Iris pigment epithelial cell (primary cell): ENCODE measurements around the gene STK36.

Experiments
- DNase-seq: peaks from one replicate; pipeline ENCODE4 v3.0.0-alpha.2; 2011; ENCODE audit warnings: low read depth

STK36 gene

GRCh38 chr2:218720048-218721041, 48.5 kb downstream of the STK36 start:
- no peak for DNase-seq

GRCh38 chr2:218721488-218721887, 49.6 kb downstream of the STK36 start:
- DNase-seq: no peak

GRCh38 chr2:218721934-218722333, 50.0 kb downstream of the STK36 start:
- DNase-seq: no peak

GRCh38 chr2:218722419-218722818, 50.5 kb downstream of the STK36 start:
- no peak for DNase-seq

- DNase-seq: no peak
These were observed 51.2 kb downstream of the STK36 start for GRCh38 chr2:218722876-218723785.

- DNase-seq: no peak
These were observed 54.2 kb downstream of the STK36 start for GRCh38 chr2:218726004-218726574.

GRCh38 chr2:218727502-218728165, 55.7 kb downstream of the STK36 start:
- peak; percentile 44 for DNase-seq

GRCh38 chr2:218729640-218730039, 57.8 kb downstream of the STK36 start:
- DNase-seq: no peak

- DNase-seq: no peak
These were observed 60.3 kb downstream of the STK36 start for GRCh38 chr2:218732052-218732760.

GRCh38 chr2:218732761-218733158, 60.9 kb downstream of the STK36 start:
- peak; percentile 56 for DNase-seq

- DNase-seq: peak; percentile 97
These were observed 61.5 kb downstream of the STK36 start for GRCh38 chr2:218733171-218734021.

GRCh38 chr2:218734190-218734975, 62.5 kb downstream of the STK36 start:
- DNase-seq: no peak

- no peak for DNase-seq
These were observed 64.6 kb downstream of the STK36 start for GRCh38 chr2:218736531-218736930.

- DNase-seq: no peak
These were observed 71.2 kb downstream of the STK36 start for GRCh38 chr2:218743068-218743467.

- DNase-seq: no peak
These were observed 72.7 kb downstream of the STK36 start for GRCh38 chr2:218744615-218745014.

- DNase-seq: no peak
These were observed 73.3 kb downstream of the STK36 start for GRCh38 chr2:218745160-218745558.

GRCh38 chr2:218745559-218746469, 73.9 kb downstream of the STK36 start:
- DNase-seq: peak; percentile 69

- no peak for DNase-seq
These were observed 74.5 kb downstream of the STK36 start for GRCh38 chr2:218746470-218746795.
